Mucosa of descending colon (tissue), 3 donors: ENCODE results near the gene TNNI3K. TPM values are rescaled to one million over a fixed set of nuclear protein-coding genes. Genes with fewer than 3 reads are reported as not detected.

Experiments used
- ATAC-seq: fragments of 200-7000 bp; cut with Tn5 transposase; one replicate; pipeline ENCODE4 v1.9.1; 2020; ENCODE audit warnings: mild to moderate bottlenecking, moderate library complexity
- DNase-seq, 3 donors: peaks; one replicate each; pipeline ENCODE4 v3.0.0-alpha.2; 2020
- H3K36me3 ChIP-seq: fragments of 200-600 bp; one replicate; pipeline ENCODE4 v1.8.0; 2021; ENCODE audit warnings: low read depth, mild to moderate bottlenecking
- H3K4me1 ChIP-seq: fragments of 200-600 bp; one replicate; pipeline ENCODE4 v1.8.0; 2021; ENCODE audit warnings: low read depth, mild to moderate bottlenecking
- H3K4me3 ChIP-seq: fragments of 200-600 bp; one replicate; pipeline ENCODE4 v1.8.0; 2021; ENCODE audit warnings: mild to moderate bottlenecking
- H3K9me3 ChIP-seq: fragments of 200-600 bp; one replicate; pipeline ENCODE4 v1.8.0; 2021; ENCODE audit warnings: mild to moderate bottlenecking
- intact Hi-C, 2 donors: fragments of 100-400 bp; cut with DNase I in 1 of 2; cut with micrococcal nuclease in 1 of 2; formaldehyde crosslinking; loops; one replicate each; pipeline versions ENCODE4 v1.11.0 to v1.11.1; 2022; cut with DNase I, micrococcal nuclease
- long read RNA-seq, 2 donors: library from polyadenylated mRNA; unstranded; transcript quantifications; one replicate each; pipeline ENCODE4 v2.0.0, GENCODE V29; 2019 to 2021
- total RNA-seq, 3 donors: library from RNA; stranded (reverse); fragmentation: NEBNext Ultra II Directional in 2 of 3; extraction: Animal tissue kit (Norgen Biotek cat#: 25700) in 2 of 3; gene quantifications; one replicate each; pipeline versions ENCODE4 v1.2.1 to v1.2.4, GENCODE V29; 2021 to 2023
- TF ChIP-seq, protein P1 (sequence below): fragments of 200-600 bp; IDR thresholded peaks from one replicate; pipeline ENCODE4 v1.8.0; 2022; ENCODE audit warnings: antibody characterized with exemption, mild to moderate bottlenecking
- donor health status: DM: no; HTN: no; CAD: no; lungs with moderate emphysema.
- donor health status: DM: no; HTN: no; CAD: no.
- donor health status: DM: no; HTN: yes; CAD: no.

Gene TNNI3K, protein sequence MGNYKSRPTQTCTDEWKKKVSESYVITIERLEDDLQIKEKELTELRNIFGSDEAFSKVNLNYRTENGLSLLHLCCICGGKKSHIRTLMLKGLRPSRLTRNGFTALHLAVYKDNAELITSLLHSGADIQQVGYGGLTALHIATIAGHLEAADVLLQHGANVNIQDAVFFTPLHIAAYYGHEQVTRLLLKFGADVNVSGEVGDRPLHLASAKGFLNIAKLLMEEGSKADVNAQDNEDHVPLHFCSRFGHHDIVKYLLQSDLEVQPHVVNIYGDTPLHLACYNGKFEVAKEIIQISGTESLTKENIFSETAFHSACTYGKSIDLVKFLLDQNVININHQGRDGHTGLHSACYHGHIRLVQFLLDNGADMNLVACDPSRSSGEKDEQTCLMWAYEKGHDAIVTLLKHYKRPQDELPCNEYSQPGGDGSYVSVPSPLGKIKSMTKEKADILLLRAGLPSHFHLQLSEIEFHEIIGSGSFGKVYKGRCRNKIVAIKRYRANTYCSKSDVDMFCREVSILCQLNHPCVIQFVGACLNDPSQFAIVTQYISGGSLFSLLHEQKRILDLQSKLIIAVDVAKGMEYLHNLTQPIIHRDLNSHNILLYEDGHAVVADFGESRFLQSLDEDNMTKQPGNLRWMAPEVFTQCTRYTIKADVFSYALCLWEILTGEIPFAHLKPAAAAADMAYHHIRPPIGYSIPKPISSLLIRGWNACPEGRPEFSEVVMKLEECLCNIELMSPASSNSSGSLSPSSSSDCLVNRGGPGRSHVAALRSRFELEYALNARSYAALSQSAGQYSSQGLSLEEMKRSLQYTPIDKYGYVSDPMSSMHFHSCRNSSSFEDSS
- 1 to 10 TPM in 2 of 3 donors, under 1 TPM in 1; 0.72 to 1.1 (median 1.1) TPM for total RNA-seq
- long read RNA-seq, donor 1: 0 reads
- long read RNA-seq, donor 2: 0 reads

DNA sequence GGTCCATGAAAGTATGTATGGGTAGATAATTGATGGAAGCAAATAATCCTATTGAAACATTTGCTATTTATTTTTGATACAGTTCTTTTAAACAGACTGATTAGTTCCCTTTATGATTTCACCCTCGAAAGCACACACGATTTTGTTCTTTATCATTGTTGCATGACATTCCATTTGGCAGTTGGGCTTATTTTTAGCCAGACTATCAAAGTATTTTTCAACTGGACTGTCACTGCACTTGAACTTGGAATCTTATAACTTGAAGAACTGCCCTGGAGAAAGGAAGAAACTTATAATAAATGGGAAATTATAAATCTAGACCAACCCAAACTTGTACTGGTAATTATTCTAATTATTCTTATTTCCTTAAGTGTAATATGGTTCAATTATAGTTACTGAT is at the start of gene TNNI3K:
Gene TNNI3K, plus strand, starts transcription at position 235 of the 400 bp plus-strand sequence. Its CDS starts 65 bp downstream, at position 300.
- Histone ChIP-seq H3K36me3 (no peaks in the 10 kb centered on the region), H3K4me1 (no peaks in the 10 kb centered on the region), H3K4me3 (no peak within 1 kb of the TSS), H3K9me3 (no peaks in the 10 kb centered on the region)
- intact Hi-C loops: no loop called here
- ATAC-seq (no peak), DNase-seq (no peak)
- TF ChIP-seq, protein P1, sequence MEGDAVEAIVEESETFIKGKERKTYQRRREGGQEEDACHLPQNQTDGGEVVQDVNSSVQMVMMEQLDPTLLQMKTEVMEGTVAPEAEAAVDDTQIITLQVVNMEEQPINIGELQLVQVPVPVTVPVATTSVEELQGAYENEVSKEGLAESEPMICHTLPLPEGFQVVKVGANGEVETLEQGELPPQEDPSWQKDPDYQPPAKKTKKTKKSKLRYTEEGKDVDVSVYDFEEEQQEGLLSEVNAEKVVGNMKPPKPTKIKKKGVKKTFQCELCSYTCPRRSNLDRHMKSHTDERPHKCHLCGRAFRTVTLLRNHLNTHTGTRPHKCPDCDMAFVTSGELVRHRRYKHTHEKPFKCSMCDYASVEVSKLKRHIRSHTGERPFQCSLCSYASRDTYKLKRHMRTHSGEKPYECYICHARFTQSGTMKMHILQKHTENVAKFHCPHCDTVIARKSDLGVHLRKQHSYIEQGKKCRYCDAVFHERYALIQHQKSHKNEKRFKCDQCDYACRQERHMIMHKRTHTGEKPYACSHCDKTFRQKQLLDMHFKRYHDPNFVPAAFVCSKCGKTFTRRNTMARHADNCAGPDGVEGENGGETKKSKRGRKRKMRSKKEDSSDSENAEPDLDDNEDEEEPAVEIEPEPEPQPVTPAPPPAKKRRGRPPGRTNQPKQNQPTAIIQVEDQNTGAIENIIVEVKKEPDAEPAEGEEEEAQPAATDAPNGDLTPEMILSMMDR: no peak

DNA sequence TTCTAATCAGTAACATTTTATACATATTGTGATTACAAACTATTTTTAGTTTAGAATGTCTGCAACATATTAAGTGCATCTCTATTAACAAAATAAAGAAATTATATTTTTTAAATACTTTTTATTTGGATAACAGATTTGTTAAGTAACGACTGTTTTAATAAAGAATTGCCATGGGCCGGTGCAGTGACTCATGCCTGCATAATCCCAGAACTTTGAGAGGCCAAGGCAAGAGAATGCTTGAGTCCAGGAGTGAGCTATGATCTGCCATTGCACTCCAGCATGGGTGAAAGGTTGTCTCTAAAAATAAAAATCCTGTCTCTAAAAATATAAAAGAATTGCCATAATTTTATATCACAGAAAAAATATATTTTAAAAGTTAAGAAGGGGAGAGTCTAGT is 41.3 kb upstream of the TNNI3K start:
- Histone ChIP-seq H3K36me3 (no peaks in the 10 kb centered on the region), H3K9me3 (no peaks in the 10 kb centered on the region), H3K4me3 (no peak overlapping the region), H3K4me1 (no peaks in the 10 kb centered on the region)
- intact Hi-C loops: no loop called here
- TF ChIP-seq, protein P1: no peak
- ATAC-seq: no peak
- DNase-seq: no peak

DNA sequence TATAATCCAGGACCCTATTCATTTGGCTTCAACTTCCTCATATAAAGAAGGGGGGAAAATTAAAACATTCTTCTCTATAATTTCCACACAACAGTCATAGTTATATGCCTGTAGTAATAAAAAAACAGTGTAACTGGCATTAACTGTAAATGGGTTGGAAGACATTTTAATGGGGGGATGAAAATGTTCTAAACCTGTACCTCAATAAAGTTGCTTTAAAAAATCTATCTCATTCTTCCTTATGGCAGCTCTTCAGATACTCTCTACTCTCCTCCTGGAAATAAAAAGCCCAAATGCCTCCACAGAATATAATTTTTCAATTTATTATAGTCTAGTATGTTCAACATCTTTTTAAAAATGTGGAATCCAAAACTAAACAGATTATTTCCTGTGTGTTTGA is 39.8 kb upstream of the TNNI3K start:
- peaks cover 2% of the 10 kb centered on the region for H3K4me1 ChIP-seq
- ATAC-seq (no peak), DNase-seq (no peak)
- TF ChIP-seq, protein P1: no peak
- H3K4me3 ChIP-seq: no peak overlapping the region
- no peaks in the 10 kb centered on the region for H3K36me3 ChIP-seq
- intact Hi-C loops: no loop called here
- H3K9me3 ChIP-seq: no peaks in the 10 kb centered on the region

DNA sequence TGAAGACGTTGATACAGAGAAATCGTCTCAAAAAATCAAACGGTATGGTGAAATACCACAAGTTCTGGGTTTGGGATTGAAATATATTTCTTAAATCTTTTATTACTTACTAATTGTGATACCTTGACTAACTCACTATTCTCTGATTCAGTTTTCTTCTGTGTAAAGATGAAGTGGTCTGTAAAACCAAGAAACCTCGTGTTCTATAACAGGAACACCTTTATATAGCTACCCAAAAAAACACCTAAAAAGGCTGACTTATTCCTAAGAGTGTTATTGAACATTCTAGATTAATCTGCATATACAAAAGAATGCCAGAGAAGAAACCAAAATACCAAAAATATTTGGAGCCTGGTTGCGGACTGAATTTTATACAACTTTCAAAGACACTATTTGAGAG is 37.9 kb upstream of the TNNI3K start:
- intact Hi-C loops: no loop called here
- Histone ChIP-seq H3K4me1 (peaks cover 2% of the 10 kb centered on the region), H3K4me3 (no peak overlapping the region), H3K9me3 (no peaks in the 10 kb centered on the region), H3K36me3 (no peaks in the 10 kb centered on the region)
- DNase-seq (no peak), ATAC-seq (no peak)
- TF ChIP-seq, protein P1: no peak

DNA sequence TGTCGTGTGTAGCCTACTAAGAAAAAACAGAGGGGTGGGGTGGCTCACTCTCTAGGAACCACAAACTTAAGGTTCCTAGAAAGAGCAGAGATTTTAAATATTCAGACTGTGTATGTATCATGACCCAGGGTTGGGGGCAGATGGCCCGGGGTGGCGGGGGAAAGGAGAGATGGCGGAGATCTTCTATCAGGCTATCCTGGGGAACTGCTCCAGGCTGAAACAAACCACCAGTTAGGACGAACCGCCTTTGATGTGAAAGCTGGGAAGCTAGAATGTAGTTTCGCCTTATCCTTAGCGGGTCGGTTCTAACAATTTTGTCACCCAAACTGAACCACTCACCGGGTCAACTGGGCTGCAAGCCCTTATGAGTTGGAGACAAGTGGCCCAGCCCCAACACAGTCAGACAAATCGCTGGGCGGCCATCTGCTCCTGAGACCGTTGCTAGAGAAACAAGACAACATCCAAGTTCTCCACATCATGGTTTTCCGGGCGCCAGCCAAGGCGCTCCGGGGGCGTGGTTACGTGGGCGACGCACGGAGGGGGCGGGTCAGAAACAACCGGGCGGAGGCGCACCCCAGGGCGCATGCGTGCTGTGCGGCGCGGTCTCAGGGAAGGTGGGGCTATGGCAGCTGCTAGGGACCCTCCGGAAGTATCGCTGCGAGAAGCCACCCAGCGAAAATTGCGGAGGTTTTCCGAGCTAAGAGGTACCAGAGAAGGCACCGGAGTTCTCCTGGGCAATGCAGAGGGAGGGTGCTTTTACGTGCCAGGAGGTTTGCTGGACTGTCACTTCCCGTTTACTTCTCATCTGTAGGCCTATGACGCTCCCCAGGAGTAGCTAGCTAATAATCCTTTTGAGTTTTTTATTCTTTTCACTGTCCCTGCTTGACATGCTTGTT is 37.3 kb upstream of the TNNI3K start, which contains the start of the genes FPGT and LRRIQ3:
Gene FPGT, plus strand, starts transcription at position 586 of the 896 bp plus-strand sequence. Its CDS starts 37 bp downstream, at position 623.
Gene LRRIQ3, minus strand, starts transcription at position 520 of the 896 bp plus-strand sequence. CDS start 14,492 bp downstream, outside the sequence.
- Histone ChIP-seq H3K36me3 (no peaks in the 10 kb centered on the region), H3K9me3 (no peaks in the 10 kb centered on the region), H3K4me3 (peak within 1 kb of the TSS; percentile 29), H3K4me1 (peaks cover 2% of the 10 kb centered on the region)
- ATAC-seq (peak; percentile 100), DNase-seq (peak; percentile 95 to 98 (median 96))
- TF ChIP-seq, protein P1: no peak
- intact Hi-C loops: no loop called here
